OCI-LY3 (cell line): ENCODE measurements around the gene MUC5B.
"Not testable (repeated sequence)": the region's sequence is repeated elsewhere in the genome, so short reads cannot be mapped to it uniquely, and the experiment has no call there.

Source experiments
- H2AFZ ChIP-seq: fragments of 200-600, 300-600 bp; shearing (Covaris generic); 2 replicates; pipeline ENCODE4 v1.6.0; 2014; ENCODE audit warnings: antibody characterized with exemption, low read depth, low read length
- H3K27ac ChIP-seq: fragments of 200-600, 300-600 bp; sonication (generic); 2 replicates; pipeline ENCODE4 v1.5.1; 2014; ENCODE audit warnings: mild to moderate bottlenecking, low read length, moderate library complexity, mixed read lengths
- H3K27me3 ChIP-seq: fragments of 200-600, 300-600 bp; sonication (generic); 2 replicates; pipeline ENCODE4 v1.6.1; 2014; ENCODE audit warnings: low read depth, low read length, mixed read lengths
- H3K36me3 ChIP-seq: fragments of 200-600, 300-600 bp; sonication (generic); replicated peaks from 2 replicates; pipeline ENCODE3; 2014; ENCODE audit warnings: low read depth, low read length, mixed read lengths
- H3K4me1 ChIP-seq: fragments of 300-600, 200-600 bp; sonication (generic); 2 replicates; pipeline ENCODE4 v1.6.1; 2014; ENCODE audit warnings: low read length, mixed read lengths
- H3K4me2 ChIP-seq: fragments of 200-600, 300-600 bp; sonication (generic); 2 replicates; pipeline ENCODE4 v1.6.1; 2014; ENCODE audit warnings: low read length, mixed read lengths
- H3K4me3 ChIP-seq: fragments of 300-600, 200-600 bp; sonication (generic); 2 replicates; pipeline ENCODE4 v1.5.1; 2014; ENCODE audit warnings: antibody characterized with exemption, mild to moderate bottlenecking, low read length, moderate library complexity
- H3K79me2 ChIP-seq: fragments of 300-600, 200-600 bp; shearing (Covaris generic); 2 replicates; pipeline ENCODE4 v1.6.1; 2014; ENCODE audit warnings: mild to moderate bottlenecking, low read length, mixed read lengths
- H3K9ac ChIP-seq: fragments of 300-600, 200-600 bp; shearing (Covaris generic); 2 replicates; pipeline ENCODE4 v1.6.0; 2014; ENCODE audit warnings: mild to moderate bottlenecking, low read length, moderate library complexity
- H3K9me3 ChIP-seq: fragments of 200-600, 300-600 bp; shearing (Covaris generic); 2 replicates; pipeline ENCODE4 v1.6.1; 2014; ENCODE audit warnings: low read length, mixed read lengths; ENCODE audit not compliant: insufficient read depth
- H4K20me1 ChIP-seq: fragments of 200-600, 300-600 bp; sonication (generic); 2 replicates; pipeline ENCODE4 v1.6.1; 2016; ENCODE audit warnings: low read length, mixed read lengths; ENCODE audit not compliant: insufficient read depth
- EZH2phosphoT487 ChIP-seq: fragments of 200-600 bp; shearing (Covaris generic); IDR thresholded peaks from 2 replicates; pipeline ENCODE4 v1.6.1; 2018; ENCODE audit warnings: antibody characterized with exemption, mixed run types, low read depth
- TF ChIP-seq, protein P1 (sequence below): fragments of 200-600, 300-600 bp; sonication (generic); IDR thresholded peaks from 2 replicates; pipeline ENCODE4 v1.5.1; 2014; ENCODE audit warnings: antibody characterized with exemption, low read length, low read depth

The MUC5B gene

DNA sequence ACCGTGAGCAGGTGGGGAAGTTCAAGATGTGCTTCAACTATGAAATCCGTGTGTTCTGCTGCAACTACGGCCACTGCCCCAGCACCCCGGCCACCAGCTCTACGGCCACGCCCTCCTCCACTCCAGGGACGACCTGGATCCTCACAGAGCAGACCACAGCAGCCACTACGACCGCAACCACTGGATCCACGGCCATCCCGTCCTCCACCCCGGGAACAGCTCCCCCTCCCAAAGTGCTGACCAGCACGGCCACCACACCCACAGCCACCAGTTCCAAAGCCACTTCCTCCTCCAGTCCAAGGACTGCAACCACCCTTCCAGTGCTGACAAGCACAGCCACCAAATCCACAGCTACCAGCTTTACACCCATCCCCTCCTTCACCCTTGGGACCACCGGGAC is 22.9 kb downstream of the MUC5B start:
- H3K27me3 ChIP-seq, H4K20me1 ChIP-seq, H3K36me3 ChIP-seq, H2AFZ ChIP-seq, H3K4me2 ChIP-seq, H3K9me3 ChIP-seq, H3K9ac ChIP-seq, H3K27ac ChIP-seq, H3K79me2 ChIP-seq, H3K4me3 ChIP-seq, H3K4me1 ChIP-seq: not testable (repeated sequence)

DNA sequence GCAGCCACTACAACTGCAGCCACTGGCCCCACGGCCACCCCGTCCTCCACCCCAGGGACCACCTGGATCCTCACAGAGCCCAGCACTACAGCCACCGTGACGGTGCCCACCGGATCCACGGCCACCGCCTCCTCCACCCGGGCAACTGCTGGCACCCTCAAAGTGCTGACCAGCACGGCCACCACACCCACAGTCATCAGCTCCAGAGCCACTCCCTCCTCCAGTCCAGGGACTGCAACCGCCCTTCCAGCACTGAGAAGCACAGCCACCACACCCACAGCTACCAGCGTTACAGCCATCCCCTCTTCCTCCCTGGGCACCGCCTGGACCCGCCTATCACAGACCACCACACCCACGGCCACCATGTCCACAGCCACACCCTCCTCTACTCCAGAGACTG is 23.4 kb downstream of the MUC5B start:
- H3K79me2 ChIP-seq, H4K20me1 ChIP-seq, H3K4me3 ChIP-seq, H3K27ac ChIP-seq, H3K9me3 ChIP-seq, H3K9ac ChIP-seq, H3K27me3 ChIP-seq, H3K4me2 ChIP-seq, H3K36me3 ChIP-seq, H2AFZ ChIP-seq, H3K4me1 ChIP-seq: not testable (repeated sequence)

DNA sequence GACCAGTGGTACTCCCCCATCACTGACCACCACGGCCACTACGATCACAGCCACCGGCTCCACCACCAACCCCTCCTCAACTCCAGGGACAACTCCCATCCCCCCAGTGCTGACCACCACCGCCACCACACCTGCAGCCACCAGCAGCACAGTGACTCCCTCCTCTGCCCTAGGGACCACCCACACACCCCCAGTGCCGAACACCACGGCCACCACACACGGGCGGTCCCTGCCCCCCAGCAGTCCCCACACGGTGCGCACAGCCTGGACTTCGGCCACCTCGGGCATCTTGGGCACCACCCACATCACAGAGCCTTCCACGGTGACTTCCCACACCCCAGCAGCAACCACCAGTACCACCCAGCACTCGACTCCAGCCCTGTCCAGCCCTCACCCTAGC is 24.2 kb downstream of the MUC5B start:
- not testable (repeated sequence) for H3K79me2 ChIP-seq, H3K4me3 ChIP-seq, H3K9me3 ChIP-seq, H4K20me1 ChIP-seq, H3K27me3 ChIP-seq, H2AFZ ChIP-seq, H3K27ac ChIP-seq, H3K4me2 ChIP-seq, H3K4me1 ChIP-seq, H3K9ac ChIP-seq, H3K36me3 ChIP-seq

DNA sequence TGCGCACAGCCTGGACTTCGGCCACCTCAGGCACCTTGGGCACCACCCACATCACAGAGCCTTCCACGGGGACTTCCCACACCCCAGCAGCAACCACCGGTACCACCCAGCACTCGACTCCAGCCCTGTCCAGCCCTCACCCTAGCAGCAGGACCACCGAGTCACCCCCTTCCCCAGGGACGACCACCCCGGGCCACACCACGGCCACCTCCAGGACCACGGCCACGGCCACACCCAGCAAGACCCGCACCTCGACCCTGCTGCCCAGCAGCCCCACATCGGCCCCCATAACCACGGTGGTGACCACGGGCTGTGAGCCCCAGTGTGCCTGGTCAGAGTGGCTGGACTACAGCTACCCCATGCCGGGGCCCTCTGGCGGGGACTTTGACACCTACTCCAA is 26.1 kb downstream of the MUC5B start:
- H4K20me1 ChIP-seq, H2AFZ ChIP-seq, H3K27ac ChIP-seq, H3K4me2 ChIP-seq, H3K36me3 ChIP-seq, H3K4me3 ChIP-seq, H3K9me3 ChIP-seq, H3K79me2 ChIP-seq, H3K4me1 ChIP-seq, H3K9ac ChIP-seq, H3K27me3 ChIP-seq: not testable (repeated sequence)

DNA sequence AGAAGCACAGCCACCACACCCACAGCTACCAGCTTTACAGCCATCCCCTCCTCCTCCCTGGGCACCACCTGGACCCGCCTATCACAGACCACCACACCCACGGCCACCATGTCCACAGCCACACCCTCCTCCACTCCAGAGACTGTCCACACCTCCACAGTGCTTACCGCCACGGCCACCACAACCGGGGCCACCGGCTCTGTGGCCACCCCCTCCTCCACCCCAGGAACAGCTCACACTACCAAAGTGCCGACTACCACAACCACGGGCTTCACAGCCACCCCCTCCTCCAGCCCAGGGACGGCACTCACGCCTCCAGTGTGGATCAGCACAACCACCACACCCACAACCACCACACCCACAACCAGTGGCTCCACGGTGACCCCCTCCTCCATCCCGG is 27.5 kb downstream of the MUC5B start:
- H3K4me1 ChIP-seq, H3K4me2 ChIP-seq, H3K27me3 ChIP-seq, H2AFZ ChIP-seq, H3K9me3 ChIP-seq, H3K9ac ChIP-seq, H4K20me1 ChIP-seq, H3K4me3 ChIP-seq, H3K36me3 ChIP-seq, H3K79me2 ChIP-seq, H3K27ac ChIP-seq: not testable (repeated sequence)

DNA sequence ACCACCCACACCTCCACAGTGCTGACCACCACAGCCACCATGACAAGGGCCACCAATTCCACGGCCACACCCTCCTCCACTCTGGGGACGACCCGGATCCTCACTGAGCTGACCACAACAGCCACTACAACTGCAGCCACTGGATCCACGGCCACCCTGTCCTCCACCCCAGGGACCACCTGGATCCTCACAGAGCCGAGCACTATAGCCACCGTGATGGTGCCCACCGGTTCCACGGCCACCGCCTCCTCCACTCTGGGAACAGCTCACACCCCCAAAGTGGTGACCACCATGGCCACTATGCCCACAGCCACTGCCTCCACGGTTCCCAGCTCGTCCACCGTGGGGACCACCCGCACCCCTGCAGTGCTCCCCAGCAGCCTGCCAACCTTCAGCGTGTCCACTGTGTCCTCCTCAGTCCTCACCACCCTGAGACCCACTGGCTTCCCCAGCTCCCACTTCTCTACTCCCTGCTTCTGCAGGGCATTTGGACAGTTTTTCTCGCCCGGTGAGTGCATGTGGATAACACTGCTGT is 28.4 kb downstream of the MUC5B start:
- Histone ChIP-seq H3K27me3 (no peaks in the 10 kb centered on the region), H3K4me2 (no peak overlapping the region), H3K4me1 (no peaks in the 10 kb centered on the region), H3K36me3 (no peaks in the 10 kb centered on the region), H3K4me3 (no peak overlapping the region), H3K9me3 (no peaks in the 10 kb centered on the region), H3K9ac (no peak overlapping the region), H3K79me2 (no peaks in the 10 kb centered on the region), H4K20me1 (no peaks in the 10 kb centered on the region), H3K27ac (no peak overlapping the region), H2AFZ (no peak overlapping the region)
- TF ChIP-seq, protein P1, sequence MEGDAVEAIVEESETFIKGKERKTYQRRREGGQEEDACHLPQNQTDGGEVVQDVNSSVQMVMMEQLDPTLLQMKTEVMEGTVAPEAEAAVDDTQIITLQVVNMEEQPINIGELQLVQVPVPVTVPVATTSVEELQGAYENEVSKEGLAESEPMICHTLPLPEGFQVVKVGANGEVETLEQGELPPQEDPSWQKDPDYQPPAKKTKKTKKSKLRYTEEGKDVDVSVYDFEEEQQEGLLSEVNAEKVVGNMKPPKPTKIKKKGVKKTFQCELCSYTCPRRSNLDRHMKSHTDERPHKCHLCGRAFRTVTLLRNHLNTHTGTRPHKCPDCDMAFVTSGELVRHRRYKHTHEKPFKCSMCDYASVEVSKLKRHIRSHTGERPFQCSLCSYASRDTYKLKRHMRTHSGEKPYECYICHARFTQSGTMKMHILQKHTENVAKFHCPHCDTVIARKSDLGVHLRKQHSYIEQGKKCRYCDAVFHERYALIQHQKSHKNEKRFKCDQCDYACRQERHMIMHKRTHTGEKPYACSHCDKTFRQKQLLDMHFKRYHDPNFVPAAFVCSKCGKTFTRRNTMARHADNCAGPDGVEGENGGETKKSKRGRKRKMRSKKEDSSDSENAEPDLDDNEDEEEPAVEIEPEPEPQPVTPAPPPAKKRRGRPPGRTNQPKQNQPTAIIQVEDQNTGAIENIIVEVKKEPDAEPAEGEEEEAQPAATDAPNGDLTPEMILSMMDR = no peak
- no peak for TF ChIP-seq EZH2phosphoT487
